C4-2B (cell line): ENCODE data around the gene CHD2.

Experiments
- ZFX ChIP-seq: fragments of 450-650 bp; IDR thresholded peaks from 2 replicates; pipeline ENCODE4 v1.6.1; 2017
- TF ChIP-seq, protein P1 (sequence below): fragments of 450-650 bp; conservative IDR thresholded peaks from 2 replicates; pipeline ENCODE4 v1.5.1; 2017; ENCODE audit warnings: mild to moderate bottlenecking

DNA sequence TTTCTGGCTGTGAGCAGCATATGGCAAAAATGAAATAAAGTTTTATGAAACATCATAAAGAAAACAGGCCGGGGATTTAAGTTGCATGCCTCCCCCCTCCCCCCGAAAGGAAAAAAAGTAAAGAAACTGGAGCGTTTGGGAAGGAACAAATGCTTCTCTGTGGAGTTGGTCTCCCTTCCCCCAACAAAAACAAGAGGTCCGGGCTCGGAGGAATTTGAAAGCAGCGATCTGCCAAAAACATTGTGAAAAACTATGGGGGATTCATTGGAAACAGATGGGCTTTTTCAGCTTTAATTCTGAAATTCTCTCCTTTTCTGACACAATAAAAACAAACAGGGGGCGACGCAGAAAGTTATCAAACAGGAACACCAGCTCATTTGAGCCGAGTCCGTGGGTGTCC, 171.9 kb downstream of the CHD2 start:
- TF ChIP-seq, protein P1, sequence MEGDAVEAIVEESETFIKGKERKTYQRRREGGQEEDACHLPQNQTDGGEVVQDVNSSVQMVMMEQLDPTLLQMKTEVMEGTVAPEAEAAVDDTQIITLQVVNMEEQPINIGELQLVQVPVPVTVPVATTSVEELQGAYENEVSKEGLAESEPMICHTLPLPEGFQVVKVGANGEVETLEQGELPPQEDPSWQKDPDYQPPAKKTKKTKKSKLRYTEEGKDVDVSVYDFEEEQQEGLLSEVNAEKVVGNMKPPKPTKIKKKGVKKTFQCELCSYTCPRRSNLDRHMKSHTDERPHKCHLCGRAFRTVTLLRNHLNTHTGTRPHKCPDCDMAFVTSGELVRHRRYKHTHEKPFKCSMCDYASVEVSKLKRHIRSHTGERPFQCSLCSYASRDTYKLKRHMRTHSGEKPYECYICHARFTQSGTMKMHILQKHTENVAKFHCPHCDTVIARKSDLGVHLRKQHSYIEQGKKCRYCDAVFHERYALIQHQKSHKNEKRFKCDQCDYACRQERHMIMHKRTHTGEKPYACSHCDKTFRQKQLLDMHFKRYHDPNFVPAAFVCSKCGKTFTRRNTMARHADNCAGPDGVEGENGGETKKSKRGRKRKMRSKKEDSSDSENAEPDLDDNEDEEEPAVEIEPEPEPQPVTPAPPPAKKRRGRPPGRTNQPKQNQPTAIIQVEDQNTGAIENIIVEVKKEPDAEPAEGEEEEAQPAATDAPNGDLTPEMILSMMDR: no peak
- no peak for TF ChIP-seq ZFX
